Measurements from ENCODE around the gene COL7A1. TPM values are rescaled to one million over a fixed set of nuclear protein-coding genes. Genes with fewer than 3 reads are reported as not detected.

Gene COL7A1
- polyA plus RNA-seq, 1 donor: 121 TPM

GRCh38 chr3:48564667-48565066 is 30.5 kb downstream of the COL7A1 start:
- no CpG with 5 or more reads among the region's 11 CpGs for WGBS (ENCODE audit: insufficient coverage, low lambda C conversion rate)
- Histone ChIP-seq H3K9me3 (ENCODE audit: control insufficient read depth, low read depth, low read length) (no peaks in the 10 kb centered on the region), H3K27ac (ENCODE audit: low read length) (no peak overlapping the region), H3K36me3 (ENCODE audit: control insufficient read depth, insufficient read depth, low read length) (peaks cover 4% of the 10 kb centered on the region), H3K27me3 (ENCODE audit: control insufficient read depth, insufficient read depth, low read length) (no peaks in the 10 kb centered on the region), H3K4me3 (ENCODE audit: low read length) (no peak overlapping the region), H3K4me1 (ENCODE audit: control insufficient read depth, insufficient read depth, low read length) (peaks cover 2% of the 10 kb centered on the region)
- DNase-seq: no peak

- H3K4me3 ChIP-seq (ENCODE audit: low read length): no peak overlapping the region
- H3K27me3 ChIP-seq (ENCODE audit: control insufficient read depth, insufficient read depth, low read length): no peaks in the 10 kb centered on the region
- peaks cover 2% of the 10 kb centered on the region for H3K4me1 ChIP-seq (ENCODE audit: control insufficient read depth, insufficient read depth, low read length)
- no CpG with 5 or more reads among the region's 10 CpGs for WGBS (ENCODE audit: insufficient coverage, low lambda C conversion rate)
- peaks cover 4% of the 10 kb centered on the region for H3K36me3 ChIP-seq (ENCODE audit: control insufficient read depth, insufficient read depth, low read length)
- no peak overlapping the region for H3K27ac ChIP-seq (ENCODE audit: low read length)
- H3K9me3 ChIP-seq (ENCODE audit: control insufficient read depth, low read depth, low read length): no peaks in the 10 kb centered on the region
- DNase-seq: no peak
Measured at GRCh38 chr3:48564022-48564421, 31.1 kb downstream of the COL7A1 start.

- WGBS (ENCODE audit: insufficient coverage, low lambda C conversion rate): no CpG with 5 or more reads among the region's 6 CpGs
- no peaks in the 10 kb centered on the region for H3K27me3 ChIP-seq (ENCODE audit: control insufficient read depth, insufficient read depth, low read length)
- no peak within 1 kb of the TSS for H3K4me3 ChIP-seq (ENCODE audit: low read length)
- H3K9me3 ChIP-seq (ENCODE audit: control insufficient read depth, low read depth, low read length): no peaks in the 10 kb centered on the region
- H3K4me1 ChIP-seq (ENCODE audit: control insufficient read depth, insufficient read depth, low read length): peaks cover 2% of the 10 kb centered on the region
- peaks cover 4% of the 10 kb centered on the region for H3K36me3 ChIP-seq (ENCODE audit: control insufficient read depth, insufficient read depth, low read length)
- H3K27ac ChIP-seq (ENCODE audit: low read length): no peak within 1 kb of the TSS
- no peak for DNase-seq
Measured at GRCh38 chr3:48563382-48563918, 31.7 kb downstream of the COL7A1 start, which contains the start of gene UCN2. UCN2 (minus strand) TSS chr3:48563781; CDS start chr3:48563124, 657 bp downstream.

- Histone ChIP-seq H3K4me1 (ENCODE audit: control insufficient read depth, insufficient read depth, low read length) (peaks cover 2% of the 10 kb centered on the region), H3K4me3 (ENCODE audit: low read length) (no peak overlapping the region), H3K27me3 (ENCODE audit: control insufficient read depth, insufficient read depth, low read length) (no peaks in the 10 kb centered on the region), H3K27ac (ENCODE audit: low read length) (no peak overlapping the region), H3K36me3 (ENCODE audit: control insufficient read depth, insufficient read depth, low read length) (peaks cover 4% of the 10 kb centered on the region), H3K9me3 (ENCODE audit: control insufficient read depth, low read depth, low read length) (no peaks in the 10 kb centered on the region)
- DNase-seq: no peak
- no CpG with 5 or more reads among the region's 20 CpGs for WGBS (ENCODE audit: insufficient coverage, low lambda C conversion rate)
Measured at GRCh38 chr3:48562367-48563095, 32.6 kb downstream of the COL7A1 start.

DNA sequence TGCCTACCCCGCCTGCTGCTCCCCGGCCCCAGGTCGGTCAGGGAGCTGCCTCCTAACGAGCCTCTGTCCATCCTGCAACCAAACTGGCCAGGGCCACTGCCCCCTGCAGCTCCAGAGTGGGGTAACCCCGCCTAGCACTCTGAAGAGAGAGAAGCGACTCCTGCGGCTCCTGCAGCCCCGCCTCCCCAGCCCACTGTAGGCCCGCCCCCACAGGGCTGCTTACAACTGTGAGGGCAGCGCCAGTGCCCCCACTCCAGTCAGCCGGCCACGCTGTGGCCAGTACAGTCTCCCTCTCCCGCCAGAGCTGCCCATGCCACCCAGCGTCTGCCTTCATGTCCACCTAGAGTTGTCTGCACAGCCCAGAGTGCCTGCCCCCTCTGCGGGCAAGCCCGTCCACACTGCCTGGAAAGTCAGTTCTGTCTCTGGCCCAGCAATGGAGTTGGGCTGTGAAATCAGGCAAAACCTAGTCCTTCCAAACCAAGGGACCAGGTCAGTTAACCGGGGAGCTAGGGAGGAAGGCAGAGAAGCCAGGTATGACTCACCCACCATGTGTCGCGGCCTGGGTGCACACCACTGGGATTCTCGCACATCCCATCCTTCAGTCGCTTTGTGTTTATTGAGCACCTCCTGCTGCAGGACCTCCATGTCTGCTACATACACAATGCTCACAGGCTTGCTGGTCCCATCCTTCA is 33.9 kb downstream of the COL7A1 start:
- no peak for DNase-seq
- Histone ChIP-seq H3K4me3 (ENCODE audit: low read length) (no peak overlapping the region), H3K36me3 (ENCODE audit: control insufficient read depth, insufficient read depth, low read length) (no peaks in the 10 kb centered on the region), H3K27ac (ENCODE audit: low read length) (no peak overlapping the region), H3K4me1 (ENCODE audit: control insufficient read depth, insufficient read depth, low read length) (peaks cover 6% of the 10 kb centered on the region), H3K27me3 (ENCODE audit: control insufficient read depth, insufficient read depth, low read length) (no peaks in the 10 kb centered on the region), H3K9me3 (ENCODE audit: control insufficient read depth, low read depth, low read length) (no peaks in the 10 kb centered on the region)
- 83% methylated on average over 1 of the region's 21 CpGs for WGBS (ENCODE audit: insufficient coverage, low lambda C conversion rate)

DNA sequence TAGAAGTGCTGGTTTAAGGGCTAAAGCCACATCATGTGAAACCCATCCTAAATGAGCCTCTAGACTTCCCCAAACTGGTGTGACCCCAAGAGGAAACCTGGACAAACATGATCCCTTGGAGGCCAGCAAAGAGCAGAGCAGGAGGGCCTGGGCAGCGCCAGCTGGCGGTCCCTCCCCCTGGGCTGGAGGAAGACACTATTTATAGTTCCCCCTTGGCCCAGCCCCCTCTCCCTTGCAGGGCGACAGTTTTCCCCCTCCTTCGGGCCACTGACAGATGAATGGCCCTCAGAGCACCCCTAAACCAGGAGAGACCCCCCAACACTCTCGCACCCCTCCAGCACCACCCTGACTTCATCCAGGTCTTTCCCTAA is 34.5 kb downstream of the COL7A1 start:
- no peaks in the 10 kb centered on the region for H3K27me3 ChIP-seq (ENCODE audit: control insufficient read depth, insufficient read depth, low read length)

GRCh38 chr3:48558493-48559134 is 36.5 kb downstream of the COL7A1 start:
- Histone ChIP-seq H3K9me3 (ENCODE audit: control insufficient read depth, low read depth, low read length) (no peaks in the 10 kb centered on the region), H3K27ac (ENCODE audit: low read length) (no peak overlapping the region), H3K4me1 (ENCODE audit: control insufficient read depth, insufficient read depth, low read length) (peaks cover 22% of the 10 kb centered on the region), H3K36me3 (ENCODE audit: control insufficient read depth, insufficient read depth, low read length) (no peaks in the 10 kb centered on the region), H3K4me3 (ENCODE audit: low read length) (no peak overlapping the region), H3K27me3 (ENCODE audit: control insufficient read depth, insufficient read depth, low read length) (no peaks in the 10 kb centered on the region)
- WGBS (ENCODE audit: insufficient coverage, low lambda C conversion rate): 100% methylated on average over 1 of the region's 6 CpGs
- no peak for DNase-seq

More for the DNA sequence above, 34.5 kb downstream of the COL7A1 start:
- Histone ChIP-seq H3K9me3 (ENCODE audit: control insufficient read depth, low read depth, low read length) (no peaks in the 10 kb centered on the region), H3K36me3 (ENCODE audit: control insufficient read depth, insufficient read depth, low read length) (no peaks in the 10 kb centered on the region), H3K4me3 (ENCODE audit: low read length) (no peak overlapping the region), H3K27ac (ENCODE audit: low read length) (no peak overlapping the region), H3K4me1 (ENCODE audit: control insufficient read depth, insufficient read depth, low read length) (peaks cover 11% of the 10 kb centered on the region)
- DNase-seq: no peak
- no CpG with 5 or more reads among the region's 5 CpGs for WGBS (ENCODE audit: insufficient coverage, low lambda C conversion rate)

- peaks cover 34% of the 10 kb centered on the region for H3K4me1 ChIP-seq (ENCODE audit: control insufficient read depth, insufficient read depth, low read length)
- H3K9me3 ChIP-seq (ENCODE audit: control insufficient read depth, low read depth, low read length): no peaks in the 10 kb centered on the region
- H3K36me3 ChIP-seq (ENCODE audit: control insufficient read depth, insufficient read depth, low read length): no peaks in the 10 kb centered on the region
- DNase-seq: peak; percentile 100
- H3K27me3 ChIP-seq (ENCODE audit: control insufficient read depth, insufficient read depth, low read length): no peaks in the 10 kb centered on the region
- H3K4me3 ChIP-seq (ENCODE audit: low read length): peak within 1 kb of the TSS; percentile 69
- no CpG with 5 or more reads among the region's 53 CpGs for WGBS (ENCODE audit: insufficient coverage, low lambda C conversion rate)
- H3K27ac ChIP-seq (ENCODE audit: low read length): peak within 1 kb of the TSS; percentile 60
Measured at GRCh38 chr3:48556796-48557626, 38.1 kb downstream of the COL7A1 start, which contains the start of gene PFKFB4. PFKFB4 (minus strand) TSS chr3:48556803; CDS start chr3:48556777, 26 bp downstream.

GRCh38 chr3:48555949-48556795 is 39.0 kb downstream of the COL7A1 start:
- DNase-seq: no peak
- Histone ChIP-seq H3K27me3 (ENCODE audit: control insufficient read depth, insufficient read depth, low read length) (no peaks in the 10 kb centered on the region), H3K4me1 (ENCODE audit: control insufficient read depth, insufficient read depth, low read length) (peaks cover 39% of the 10 kb centered on the region), H3K36me3 (ENCODE audit: control insufficient read depth, insufficient read depth, low read length) (no peaks in the 10 kb centered on the region), H3K27ac (ENCODE audit: low read length) (peak overlapping the region; percentile 13), H3K9me3 (ENCODE audit: control insufficient read depth, low read depth, low read length) (no peaks in the 10 kb centered on the region), H3K4me3 (ENCODE audit: low read length) (peak overlapping the region; percentile 63)
- WGBS (ENCODE audit: insufficient coverage, low lambda C conversion rate): 100% methylated on average over 1 of the region's 29 CpGs

All from large intestine (tissue), 3 donors.